K562 (cell line): ENCODE measurements around the gene RNF41. TPM values are rescaled to one million over a fixed set of nuclear protein-coding genes. Genes with fewer than 3 reads are reported as not detected.

ENCODE experiments used
- ATAC-seq: fragments of 200-7000 bp; cut with Tn5 transposase; 3 replicates; pipeline ENCODE4 v1.9.1; 2020; ENCODE audit warnings: moderate library complexity
- BruUV-seq: library from RNA; stranded (reverse); fragments of 400-500 nt; replicated peaks from 2 replicates; lab custom pipeline; 2021; lab: Mats Ljungman, UMichigan
- CTCF ChIA-PET: fragments of 300-600 bp; formaldehyde crosslinking; extraction: SDS; loops from one replicate; lab custom pipeline; 2021; ENCODE audit warnings: low intra/inter-chr PET ratio; lab: Yijun Ruan, JAX
- POLR2A ChIA-PET: fragments of 300-600, 350-650 bp; sonication (Branson Sonifier 250); formaldehyde crosslinking; extraction: SDS; loops from one replicate; lab custom pipeline; 2021; ENCODE audit warnings: antibody characterized with exemption, inconsistent platforms; lab: Yijun Ruan, JAX
- DNase-seq, 4 experiments: peaks; one replicate each; pipeline versions ENCODE4 v3.0.0 to v3.0.0-alpha.2; 2011 to 2018; ENCODE audit warnings: low spot score in 3 of 4, mixed read lengths in 3 of 4; ENCODE audit errors: extremely low read depth in 1 of 4
- FAIRE-seq: peaks from 2 replicates; lab custom pipeline; 2011; peaks lifted over from hg19 to GRCh38; lab: Jason Lieb, UNC
- H2AFZ ChIP-seq: 2 replicates; pipeline ENCODE4 v1.6.0; 2011; ENCODE audit warnings: low read depth, low read length, control low read depth, inconsistent platforms
- H3K27ac ChIP-seq: fragments of 200-600 bp; 3 replicates; pipeline ENCODE4 v1.8.0; 2011; ENCODE audit warnings: low read depth, mild to moderate bottlenecking, control low read depth, inconsistent platforms, low read length, moderate library complexity, mixed read lengths; ENCODE audit errors: extremely low read depth
- H3K27me3 ChIP-seq, 2 experiments: fragments of 300-600 bp in 1 of 2; 2 replicates in 1 of 2; 3 replicates in 1 of 2; pipeline versions ENCODE4 v1.6.0 to v1.8.0; 2011; ENCODE audit warnings: inconsistent platforms in 2 of 2, low read length in 2 of 2, mild to moderate bottlenecking in 1 of 2, mixed read lengths in 1 of 2, moderate library complexity in 1 of 2; ENCODE audit not compliant: control insufficient read depth in 2 of 2, insufficient read depth in 2 of 2
- H3K36me3 ChIP-seq: fragments of 300-600 bp; 3 replicates; pipeline ENCODE4 v1.8.0; 2011; ENCODE audit warnings: mild to moderate bottlenecking, low read length, inconsistent platforms; ENCODE audit not compliant: control insufficient read depth, insufficient read depth
- H3K4me1 ChIP-seq, 2 experiments: fragments of 200-600 bp in 1 of 2; replicated peaks in 1 of 2; 2 replicates in 1 of 2; 3 replicates in 1 of 2; pipeline versions ENCODE4 v1.5.1 to v1.8.0; 2011; ENCODE audit warnings: inconsistent platforms in 2 of 2, low read length in 2 of 2, mild to moderate bottlenecking in 1 of 2, mixed read lengths in 1 of 2, moderate library complexity in 1 of 2; ENCODE audit not compliant: control insufficient read depth in 2 of 2, insufficient read depth in 2 of 2
- H3K4me2 ChIP-seq: 2 replicates; pipeline ENCODE4 v1.6.1; 2011; ENCODE audit warnings: low read length, control low read depth, inconsistent platforms, mixed read lengths; ENCODE audit not compliant: insufficient read depth
- H3K4me3 ChIP-seq: fragments of 200-600 bp; sonication (generic), shearing (Covaris generic); 2 replicates; pipeline ENCODE4 v1.5.1; 2016; ENCODE audit warnings: control low read depth, inconsistent platforms
- H3K79me2 ChIP-seq: fragments of 200-600 bp; 3 replicates; pipeline ENCODE4 v1.8.0; 2011; ENCODE audit warnings: low read length, inconsistent platforms; ENCODE audit not compliant: control insufficient read depth, insufficient read depth
- H3K9ac ChIP-seq, 2 experiments: 2 replicates each; pipeline versions ENCODE4 v1.6.0 to v1.6.1; 2011; ENCODE audit warnings: low read depth in 2 of 2, low read length in 2 of 2, control low read depth in 1 of 2, inconsistent platforms in 1 of 2, mild to moderate bottlenecking in 1 of 2, mixed read lengths in 1 of 2; ENCODE audit not compliant: insufficient read depth in 1 of 2
- H3K9me1 ChIP-seq: one replicate; pipeline ENCODE4 v1.6.0; 2011; ENCODE audit warnings: inconsistent platforms, mild to moderate bottlenecking, low read length, moderate library complexity; ENCODE audit not compliant: control insufficient read depth, insufficient read depth
- H3K9me3 ChIP-seq: replicated peaks from 2 replicates; pipeline ENCODE4 v1.5.1; 2011; ENCODE audit warnings: low read depth, low read length, inconsistent platforms; ENCODE audit not compliant: control insufficient read depth, insufficient read depth
- H4K20me1 ChIP-seq: replicated peaks from 2 replicates; pipeline ENCODE4 v1.6.1; 2011; ENCODE audit warnings: low read length, inconsistent platforms, mixed read lengths; ENCODE audit not compliant: control insufficient read depth, insufficient read depth
- MCM3 ChIP-seq: fragments of 450-650 bp; IDR thresholded peaks from 2 replicates; pipeline ENCODE4 v1.6.1; 2016
- RBFOX2 ChIP-seq: fragments of 200-400 bp; formaldehyde crosslinking; IDR thresholded peaks from 2 replicates; pipeline ENCODE4 v1.6.1; 2017; ENCODE audit warnings: low read depth, mild to moderate bottlenecking, low read length, moderate library complexity
- WGBS: fragments of 100-300 bp; shearing (Covaris generic); methylation state at CpG from one replicate; pipeline ENCODE4 v1.1.6; 2016; ENCODE audit warnings: low coverage, mixed read lengths; ENCODE audit not compliant: insufficient coverage; ENCODE audit errors: missing lambda C conversion rate; 5-methylcytosine and 5-hydroxymethylcytosine counted together
- in situ Hi-C: fragments of 300-500 bp; cut with MboI; formaldehyde crosslinking; loops from 4 replicates; pipeline ENCODE4 v1.15.0; 2018; ENCODE audit warnings: inconsistent platforms, mixed read lengths
- intact Hi-C: fragments of 100-400 bp; cut with micrococcal nuclease; formaldehyde crosslinking; loops from 2 replicates; pipeline ENCODE4 v1.14.2; 2022
- polyA plus RNA-seq, 8 experiments: library from polyadenylated mRNA; depleted of rRNA in 4 of 8; stranded (reverse) in 5 of 8; unstranded in 3 of 8; fragments of >200 nt; fragmentation: Nextera tagmentation in 2 of 8; fragmentation: Illumina TruSeq in 1 of 8; extraction: Ambion mirVana in 2 of 8; extraction: Trizol in 1 of 8; gene quantifications; 2 replicates each; pipeline versions ENCODE4 v1.2.1 to v1.2.3, GENCODE V29; 2011 to 2014; ENCODE audit warnings: inconsistent platforms in 1 of 8, missing spikeins in 1 of 8
- total RNA-seq, 7 experiments: library from RNA; depleted of rRNA in 6 of 7; stranded (reverse); fragments of >200 nt in 6 of 7; fragmentation: Illumina TruSeq in 2 of 7; extraction: Trizol in 2 of 7; gene quantifications; 2 replicates each; pipeline versions ENCODE4 v1.2.1 to v1.2.3, GENCODE V29; 2011 to 2021; ENCODE audit warnings: low replicate concordance in 1 of 7
- TF ChIP-seq, protein P1 (sequence below): fragments of 450-650 bp; IDR thresholded peaks from 2 replicates; pipeline ENCODE4 v1.6.1; 2016; ENCODE audit warnings: low read depth

The RNF41 gene
- total and polyA plus RNA-seq, 9 of the 15 experiments (the other 6 are each of a cell fraction or from before 2014, with no cell fraction given) = 28.2 to 46.8 (median 33.8) TPM

DNA sequence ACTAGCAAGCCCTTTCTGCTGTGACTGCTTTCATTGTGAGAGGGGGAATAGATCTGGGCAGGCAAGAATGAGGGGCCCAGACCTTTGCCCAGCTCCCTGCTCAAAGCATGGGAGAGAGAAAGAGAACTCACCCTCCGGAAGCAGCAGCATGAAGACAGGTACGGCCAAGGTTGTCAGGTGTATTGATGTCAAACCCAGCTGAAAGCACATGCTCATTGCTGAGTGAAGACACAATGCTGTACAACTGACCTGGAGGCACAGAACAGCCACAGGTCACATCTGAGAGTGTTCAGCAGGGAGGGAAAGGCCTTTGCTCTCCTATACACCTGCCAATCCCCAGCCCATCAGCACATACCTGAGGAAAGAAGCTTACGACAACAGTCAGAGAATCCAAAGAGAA is 30.9 kb upstream of the RNF41 start (continued):
- TF ChIP-seq, protein P1, sequence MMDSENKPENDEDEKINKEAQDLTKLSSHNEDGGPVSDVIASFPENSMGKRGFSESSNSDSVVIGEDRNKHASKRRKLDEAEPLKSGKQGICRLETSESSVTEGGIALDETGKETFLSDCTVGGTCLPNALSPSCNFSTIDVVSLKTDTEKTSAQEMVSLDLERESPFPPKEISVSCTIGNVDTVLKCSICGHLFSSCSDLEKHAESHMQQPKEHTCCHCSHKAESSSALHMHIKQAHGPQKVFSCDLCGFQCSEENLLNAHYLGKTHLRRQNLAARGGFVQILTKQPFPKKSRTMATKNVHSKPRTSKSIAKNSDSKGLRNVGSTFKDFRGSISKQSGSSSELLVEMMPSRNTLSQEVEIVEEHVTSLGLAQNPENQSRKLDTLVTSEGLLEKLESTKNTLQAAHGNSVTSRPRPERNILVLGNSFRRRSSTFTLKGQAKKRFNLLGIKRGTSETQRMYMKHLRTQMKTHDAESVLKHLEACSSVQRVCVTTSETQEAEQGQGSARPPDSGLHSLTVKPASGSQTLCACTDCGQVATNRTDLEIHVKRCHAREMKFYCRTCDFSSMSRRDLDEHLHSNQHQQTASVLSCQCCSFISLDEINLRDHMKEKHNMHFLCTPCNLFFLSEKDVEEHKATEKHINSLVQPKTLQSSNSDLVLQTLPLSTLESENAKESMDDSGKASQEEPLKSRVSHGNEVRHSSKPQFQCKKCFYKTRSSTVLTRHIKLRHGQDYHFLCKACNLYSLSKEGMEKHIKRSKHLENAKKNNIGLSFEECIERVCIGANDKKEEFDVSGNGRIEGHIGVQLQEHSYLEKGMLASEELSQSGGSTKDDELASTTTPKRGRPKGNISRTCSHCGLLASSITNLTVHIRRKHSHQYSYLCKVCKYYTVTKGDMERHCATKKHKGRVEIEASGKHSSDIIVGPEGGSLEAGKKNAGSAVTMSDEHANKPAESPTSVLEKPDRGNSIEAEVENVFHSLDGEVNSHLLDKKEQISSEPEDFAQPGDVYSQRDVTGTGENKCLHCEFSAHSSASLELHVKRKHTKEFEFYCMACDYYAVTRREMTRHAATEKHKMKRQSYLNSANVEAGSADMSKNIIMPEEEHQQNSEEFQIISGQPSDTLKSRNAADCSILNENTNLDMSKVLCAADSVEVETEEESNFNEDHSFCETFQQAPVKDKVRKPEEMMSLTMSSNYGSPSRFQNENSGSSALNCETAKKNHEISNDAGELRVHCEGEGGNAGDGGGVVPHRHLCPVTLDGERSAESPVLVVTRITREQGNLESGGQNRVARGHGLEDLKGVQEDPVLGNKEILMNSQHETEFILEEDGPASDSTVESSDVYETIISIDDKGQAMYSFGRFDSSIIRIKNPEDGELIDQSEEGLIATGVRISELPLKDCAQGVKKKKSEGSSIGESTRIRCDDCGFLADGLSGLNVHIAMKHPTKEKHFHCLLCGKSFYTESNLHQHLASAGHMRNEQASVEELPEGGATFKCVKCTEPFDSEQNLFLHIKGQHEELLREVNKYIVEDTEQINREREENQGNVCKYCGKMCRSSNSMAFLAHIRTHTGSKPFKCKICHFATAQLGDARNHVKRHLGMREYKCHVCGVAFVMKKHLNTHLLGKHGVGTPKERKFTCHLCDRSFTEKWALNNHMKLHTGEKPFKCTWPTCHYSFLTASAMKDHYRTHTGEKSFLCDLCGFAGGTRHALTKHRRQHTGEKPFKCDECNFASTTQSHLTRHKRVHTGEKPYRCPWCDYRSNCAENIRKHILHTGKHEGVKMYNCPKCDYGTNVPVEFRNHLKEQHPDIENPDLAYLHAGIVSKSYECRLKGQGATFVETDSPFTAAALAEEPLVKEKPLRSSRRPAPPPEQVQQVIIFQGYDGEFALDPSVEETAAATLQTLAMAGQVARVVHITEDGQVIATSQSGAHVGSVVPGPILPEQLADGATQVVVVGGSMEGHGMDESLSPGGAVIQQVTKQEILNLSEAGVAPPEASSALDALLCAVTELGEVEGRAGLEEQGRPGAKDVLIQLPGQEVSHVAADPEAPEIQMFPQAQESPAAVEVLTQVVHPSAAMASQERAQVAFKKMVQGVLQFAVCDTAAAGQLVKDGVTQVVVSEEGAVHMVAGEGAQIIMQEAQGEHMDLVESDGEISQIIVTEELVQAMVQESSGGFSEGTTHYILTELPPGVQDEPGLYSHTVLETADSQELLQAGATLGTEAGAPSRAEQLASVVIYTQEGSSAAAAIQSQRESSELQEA = no peak

DNA sequence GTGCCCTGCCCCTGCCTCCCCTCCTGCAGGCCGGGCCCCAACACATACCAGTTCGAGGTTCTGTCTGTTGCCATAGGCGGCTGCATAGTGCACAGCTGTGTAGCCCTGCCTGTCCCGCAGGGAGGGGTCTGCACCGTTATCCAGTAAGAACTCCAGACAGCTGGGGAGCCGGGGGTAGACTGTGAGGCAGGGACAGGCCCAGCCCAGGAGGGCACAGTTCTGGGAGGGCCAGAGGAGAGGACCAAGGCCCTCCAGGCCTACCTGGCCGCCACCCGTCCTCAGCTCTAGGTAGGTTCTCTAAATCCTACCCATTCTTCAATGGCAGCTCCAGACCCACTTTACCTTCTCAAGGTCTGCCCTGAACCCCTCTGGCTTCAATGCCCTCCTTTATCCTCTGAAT is 27.0 kb upstream of the RNF41 start:
- Histone ChIP-seq H3K4me2 (no peak overlapping the region), H4K20me1 (no peaks in the 10 kb centered on the region), H3K9me3 (no peaks in the 10 kb centered on the region), H3K4me3 (no peak overlapping the region), H3K27me3 (no peaks in the 10 kb centered on the region), H3K79me2 (no peaks in the 10 kb centered on the region), H3K4me1 (peaks cover 9 to 19% of the 10 kb centered on the region in 2 experiments; a peak in 4 of 5 replicates), H3K9ac (peak overlapping the region in 1 of 2 experiments; percentile 35; a peak in 1 of 4 replicates), H3K9me1 (no peaks in the 10 kb centered on the region), H3K36me3 (peaks cover 82% of the 10 kb centered on the region; the same call in 2 of the 3 replicates), H2AFZ (no peak overlapping the region), H3K27ac (no peak overlapping the region)
- intact Hi-C loops = no loop called here
- CTCF ChIA-PET = no interaction called here
- in situ Hi-C loops = no loop called here
- no peak for DNase-seq
- no peak for FAIRE-seq
- 88% methylated on average over 8 of the region's 8 CpGs for WGBS
- TF ChIP-seq RBFOX2 (0 out of 2 replicates have a peak, but pooled peaks have one; percentile 24), MCM3 (no peak)
- ATAC-seq = no peak
- no TSS peak for BruUV-seq
- POLR2A ChIA-PET = interaction anchor here (0.6 to 1.7 kb wide), 4 partner anchors 9 to 86 kb away, joined by 3 to 12 read pairs (median 4); partner anchors contain the start of gene ANKRD52
